Activated T-helper 2 cell treated with anti-CD3 and anti-CD28 coated beads, Interferon-gamma antibody, Interleukin-2, Interleukin-4, amounts not matched to agents 10 μg/mL and 5 μg/mL and 100 μg/mL, durations not matched to agents 14 hours and 24 hours and 36 hours (primary cell): ENCODE results near the gene ZSCAN16. TPM values are rescaled to one million over a fixed set of nuclear protein-coding genes. Genes with fewer than 3 reads are reported as not detected.
"Not testable (repeated sequence)": the region's sequence is repeated elsewhere in the genome, so short reads cannot be mapped to it uniquely, and the experiment has no call there.

Experiments used
- DNase-seq: peaks from one replicate; pipeline ENCODE4 v3.0.0; 2021; ENCODE audit warnings: low spot score
- H3K27ac Mint-ChIP-seq: one replicate; pipeline ENCODE4 v1.8.0; 2021; ENCODE audit warnings: mixed read lengths
- H3K27me3 Mint-ChIP-seq: one replicate; pipeline ENCODE4 v1.8.0; 2021; ENCODE audit warnings: low read depth, mixed read lengths
- H3K36me3 Mint-ChIP-seq: one replicate; pipeline ENCODE4 v1.8.0; 2021; ENCODE audit warnings: low read depth, mixed read lengths
- H3K4me1 Mint-ChIP-seq: one replicate; pipeline ENCODE4 v1.8.0; 2021; ENCODE audit warnings: low read depth, mixed read lengths
- H3K4me3 Mint-ChIP-seq: one replicate; pipeline ENCODE4 v1.8.0; 2021; ENCODE audit warnings: low read depth, mild to moderate bottlenecking, moderate library complexity, mixed read lengths
- H3K9me3 Mint-ChIP-seq: one replicate; pipeline ENCODE4 v1.8.0; 2021; ENCODE audit warnings: mixed read lengths
- intact Hi-C: fragments of 100-400 bp; cut with micrococcal nuclease; formaldehyde crosslinking; loops from one replicate; pipeline ENCODE4 v1.15.1; 2023
- total RNA-seq: library from RNA; stranded (reverse); gene quantifications from 2 replicates; pipeline ENCODE4 v1.2.3, GENCODE V29; 2022

ZSCAN16 gene
- total RNA-seq = 4.0 TPM in 2 replicates

- DNase-seq = peak; percentile 68
- H3K27ac Mint-ChIP-seq = peak within 1 kb of the TSS; percentile 75
- no peaks in the 10 kb centered on the region for H3K9me3 Mint-ChIP-seq
- intact Hi-C loops = loop anchor here (1.0 to 5.0 kb wide), 4 partner anchors 13 to 275 kb away; partner anchors contain the start of genes ZNF165 and ZSCAN12
- no peaks in the 10 kb centered on the region for H3K27me3 Mint-ChIP-seq
- peak within 1 kb of the TSS; percentile 92 for H3K4me3 Mint-ChIP-seq
- H3K4me1 Mint-ChIP-seq = peaks cover 36% of the 10 kb centered on the region
- peaks cover 44% of the 10 kb centered on the region for H3K36me3 Mint-ChIP-seq
These were observed at the start of gene ZSCAN16 for GRCh38 chr6:28124350-28124970. Gene ZSCAN16 (plus strand): TSS chr6:28124609. CDS start chr6:28125444, 835 bp downstream.

DNA sequence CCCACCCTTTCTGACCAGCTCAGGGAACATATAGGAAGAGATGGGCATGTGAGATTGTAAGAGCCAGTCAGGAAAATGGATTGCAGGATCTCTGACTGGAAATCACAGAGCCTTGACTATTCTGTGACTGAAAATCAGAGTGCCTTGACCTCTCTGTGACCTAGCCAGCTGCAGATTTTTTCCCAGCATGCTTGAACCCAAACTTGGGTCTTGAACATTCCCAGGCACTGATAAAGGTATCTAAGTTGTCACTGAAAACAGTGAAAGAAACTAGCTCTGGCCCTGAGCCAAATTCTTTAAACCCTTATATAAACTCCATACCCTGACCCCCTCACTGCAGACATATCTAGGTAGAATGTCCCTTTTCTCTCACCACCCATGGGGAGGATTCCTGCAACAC lies 46.4 kb upstream of the ZSCAN16 start:
- DNase-seq = no peak
- no peaks in the 10 kb centered on the region for H3K9me3 Mint-ChIP-seq
- H3K27ac Mint-ChIP-seq = no peak overlapping the region
- H3K4me1 Mint-ChIP-seq = peaks cover 13% of the 10 kb centered on the region
- no peaks in the 10 kb centered on the region for H3K36me3 Mint-ChIP-seq
- H3K27me3 Mint-ChIP-seq = no peaks in the 10 kb centered on the region
- no peak overlapping the region for H3K4me3 Mint-ChIP-seq
- intact Hi-C loops = no loop called here

GRCh38 chr6:28078836-28079235 lies 45.6 kb upstream of the ZSCAN16 start:
- Mint-ChIP-seq H3K4me3 (peak overlapping the region; percentile 26), H3K36me3 (no peaks in the 10 kb centered on the region), H3K27ac (no peak overlapping the region)

DNA sequence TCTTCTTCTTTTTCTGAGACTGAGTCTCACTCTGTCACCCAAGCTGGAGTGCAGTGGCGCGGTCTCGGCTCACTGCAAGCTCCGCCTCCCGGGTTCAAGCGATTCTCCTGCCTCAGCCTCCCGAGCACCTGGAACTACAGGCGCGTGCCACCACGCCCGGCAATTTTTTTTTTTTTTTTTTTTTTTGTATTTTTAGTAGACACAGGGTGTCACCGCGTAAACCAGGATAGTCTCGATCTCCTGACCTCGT lies 44.1 kb upstream of the ZSCAN16 start, which contains the start of gene ZNF165:
TSS of gene ZNF165 (plus strand) at position 188 of the 250 bp plus-strand sequence. CDS start 4,913 bp downstream, outside the sequence.
- not testable (repeated sequence) for DNase-seq, H3K27me3 Mint-ChIP-seq, H3K36me3 Mint-ChIP-seq, H3K9me3 Mint-ChIP-seq
- Mint-ChIP-seq H3K4me3 (peak within 1 kb of the TSS; percentile 93), H3K4me1 (peaks cover 13% of the 10 kb centered on the region), H3K27ac (peak within 1 kb of the TSS; percentile 93)
- intact Hi-C loops = loop anchor here (5.0 kb wide), 1 partner anchor 42 kb away; the partner anchor contains the start of gene ZSCAN16

More at GRCh38 chr6:28078836-28079235, 45.6 kb upstream of the ZSCAN16 start:
- no peak for DNase-seq
- intact Hi-C loops = no loop called here
- no peaks in the 10 kb centered on the region for H3K27me3 Mint-ChIP-seq
- H3K4me1 Mint-ChIP-seq = peaks cover 13% of the 10 kb centered on the region
- H3K9me3 Mint-ChIP-seq = no peaks in the 10 kb centered on the region

DNA sequence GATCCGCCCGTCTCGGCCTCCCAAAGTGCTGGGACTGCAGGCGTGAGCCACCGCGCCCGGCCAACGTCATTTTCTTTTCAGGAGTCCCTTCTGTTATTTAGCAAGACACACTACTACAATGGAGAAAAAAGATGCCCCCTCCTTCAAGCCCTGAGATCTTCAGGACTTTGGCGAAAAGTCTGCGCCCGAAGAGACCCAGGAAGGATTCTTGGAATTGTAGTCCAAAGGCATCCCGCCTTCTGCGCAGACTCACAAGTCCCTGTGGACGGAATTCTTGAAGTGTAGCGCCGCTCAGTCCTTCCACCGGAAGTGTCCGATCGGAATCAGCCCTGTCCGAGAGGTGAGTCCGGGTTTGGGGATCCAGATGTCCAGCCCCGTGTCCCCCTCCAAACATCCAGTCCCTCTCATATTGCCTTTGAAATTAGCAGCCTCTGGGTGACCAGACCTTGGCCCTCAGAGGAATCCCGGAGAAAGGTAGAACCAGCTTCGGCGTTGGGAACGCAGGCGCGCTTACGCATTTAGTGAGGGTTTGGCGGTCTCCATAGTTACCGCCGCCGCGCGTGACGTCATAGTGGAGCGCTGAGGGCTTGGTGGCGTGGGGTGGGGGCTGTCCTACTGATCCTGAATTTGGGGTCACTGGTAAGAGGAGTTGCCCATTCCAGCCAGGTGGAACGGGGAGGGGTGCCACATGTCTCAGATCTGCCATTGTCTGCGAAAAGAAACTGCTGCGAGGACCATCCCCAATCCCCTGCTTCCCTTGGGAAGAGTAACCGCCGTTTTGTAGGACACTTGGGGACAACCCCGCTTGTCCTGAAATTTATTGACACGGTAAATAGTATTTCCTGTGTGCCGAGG lies 43.6 kb upstream of the ZSCAN16 start:
- H3K4me3 Mint-ChIP-seq = peak overlapping the region; percentile 93
- no peaks in the 10 kb centered on the region for H3K27me3 Mint-ChIP-seq
- DNase-seq = peak; percentile 82
- no peaks in the 10 kb centered on the region for H3K9me3 Mint-ChIP-seq
- H3K4me1 Mint-ChIP-seq = peaks cover 13% of the 10 kb centered on the region
- peak overlapping the region; percentile 93 for H3K27ac Mint-ChIP-seq
- H3K36me3 Mint-ChIP-seq = no peaks in the 10 kb centered on the region
- intact Hi-C loops = loop anchor here (1.0 to 5.0 kb wide), 3 partner anchors 23 to 56 kb away; partner anchors contain the start of gene ZSCAN16

DNA sequence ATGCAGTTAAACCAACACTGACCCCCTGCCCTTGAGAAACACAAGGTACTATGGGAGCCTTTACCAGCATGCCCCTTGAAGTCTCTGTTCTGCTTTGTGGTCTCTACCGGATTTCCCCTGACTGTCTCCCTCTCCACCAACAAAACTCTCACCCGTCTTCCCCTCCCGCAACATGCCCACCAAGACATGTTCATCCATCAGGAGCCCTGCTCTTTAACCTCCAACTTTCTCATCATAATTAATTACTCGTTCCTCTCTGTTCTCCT lies 43.0 kb upstream of the ZSCAN16 start:
- intact Hi-C loops = loop anchor here (1.0 to 5.0 kb wide), 3 partner anchors 23 to 56 kb away; partner anchors contain the start of gene ZSCAN16
- no peak for DNase-seq
- H3K27ac Mint-ChIP-seq = peak overlapping the region; percentile 93
- no peaks in the 10 kb centered on the region for H3K36me3 Mint-ChIP-seq
- H3K4me1 Mint-ChIP-seq = peaks cover 13% of the 10 kb centered on the region
- no peaks in the 10 kb centered on the region for H3K27me3 Mint-ChIP-seq
- peak overlapping the region; percentile 93 for H3K4me3 Mint-ChIP-seq
- no peaks in the 10 kb centered on the region for H3K9me3 Mint-ChIP-seq

- Mint-ChIP-seq H3K27me3 (no peaks in the 10 kb centered on the region), H3K27ac (no peak overlapping the region), H3K4me3 (no peak overlapping the region), H3K9me3 (peaks cover 6% of the 10 kb centered on the region), H3K4me1 (peaks cover 13% of the 10 kb centered on the region), H3K36me3 (peaks cover 5% of the 10 kb centered on the region)
- intact Hi-C loops = loop anchor here (5.0 kb wide), 1 partner anchor 39 kb away; the partner anchor contains the start of gene ZSCAN16
- no peak for DNase-seq
These were observed 41.5 kb upstream of the ZSCAN16 start for GRCh38 chr6:28082939-28083338.

DNA sequence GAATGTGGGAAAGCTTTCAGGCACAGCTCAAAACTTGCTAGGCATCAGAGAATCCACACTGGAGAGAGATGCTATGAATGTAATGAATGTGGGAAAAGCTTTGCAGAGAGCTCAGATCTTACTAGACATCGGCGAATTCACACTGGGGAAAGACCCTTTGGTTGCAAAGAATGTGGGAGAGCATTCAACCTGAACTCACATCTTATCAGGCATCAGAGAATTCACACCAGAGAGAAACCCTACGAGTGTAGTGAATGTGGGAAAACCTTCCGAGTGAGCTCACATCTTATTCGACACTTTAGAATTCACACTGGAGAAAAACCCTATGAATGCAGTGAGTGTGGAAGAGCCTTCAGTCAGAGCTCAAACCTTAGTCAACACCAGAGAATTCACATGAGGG lies 35.4 kb upstream of the ZSCAN16 start:
- Mint-ChIP-seq H3K4me3 (no peak overlapping the region), H3K27me3 (no peaks in the 10 kb centered on the region), H3K9me3 (peaks cover 48% of the 10 kb centered on the region), H3K27ac (no peak overlapping the region), H3K36me3 (peaks cover 29% of the 10 kb centered on the region), H3K4me1 (no peaks in the 10 kb centered on the region)
- intact Hi-C loops = no loop called here
- no peak for DNase-seq

GRCh38 chr6:28090917-28091586 lies 33.4 kb upstream of the ZSCAN16 start:
- intact Hi-C loops = no loop called here
- H3K4me3 Mint-ChIP-seq = no peak overlapping the region
- no peaks in the 10 kb centered on the region for H3K4me1 Mint-ChIP-seq
- no peaks in the 10 kb centered on the region for H3K27me3 Mint-ChIP-seq
- H3K36me3 Mint-ChIP-seq = peaks cover 29% of the 10 kb centered on the region
- no peak overlapping the region for H3K27ac Mint-ChIP-seq
- DNase-seq = no peak
- peaks cover 48% of the 10 kb centered on the region for H3K9me3 Mint-ChIP-seq

- DNase-seq, H3K4me3 Mint-ChIP-seq, H3K36me3 Mint-ChIP-seq, H3K27ac Mint-ChIP-seq, intact Hi-C loops: not testable (repeated sequence)
- peaks cover 25% of the 10 kb centered on the region for H3K27me3 Mint-ChIP-seq
- H3K9me3 Mint-ChIP-seq = peaks cover 22% of the 10 kb centered on the region
- H3K4me1 Mint-ChIP-seq = peaks cover 11% of the 10 kb centered on the region
These were observed 22.2 kb upstream of the ZSCAN16 start for GRCh38 chr6:28102222-28102621.

DNA sequence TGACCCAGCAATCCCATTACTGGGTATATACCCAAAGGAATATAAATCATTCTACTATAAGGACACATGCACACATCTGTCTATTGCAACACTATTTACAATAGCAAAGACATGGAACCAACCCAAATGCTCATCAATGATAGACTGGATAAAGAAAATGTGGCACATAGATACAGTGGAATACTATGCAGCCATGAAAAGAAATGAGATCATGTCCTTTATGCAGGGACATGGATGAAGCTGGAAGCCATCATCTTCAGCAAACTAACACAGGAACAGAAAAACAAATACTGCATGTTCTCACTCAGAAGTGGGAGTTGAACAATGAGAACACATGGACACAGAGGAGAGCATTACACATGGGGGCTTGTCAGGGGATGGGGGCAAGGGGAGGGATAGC lies 21.7 kb upstream of the ZSCAN16 start:
- peaks cover 11% of the 10 kb centered on the region for H3K4me1 Mint-ChIP-seq
- H3K36me3 Mint-ChIP-seq, H3K4me3 Mint-ChIP-seq, intact Hi-C loops, DNase-seq, H3K27ac Mint-ChIP-seq: not testable (repeated sequence)
- peaks cover 22% of the 10 kb centered on the region for H3K9me3 Mint-ChIP-seq
- H3K27me3 Mint-ChIP-seq = peaks cover 25% of the 10 kb centered on the region

- peaks cover 25% of the 10 kb centered on the region for H3K27me3 Mint-ChIP-seq
- peak overlapping the region; percentile 66 for H3K27ac Mint-ChIP-seq
- intact Hi-C loops = loop anchor here (1.0 to 2.0 kb wide), 3 partner anchors 20 to 32 kb away; partner anchors contain the start of gene ZSCAN16
- no peaks in the 10 kb centered on the region for H3K36me3 Mint-ChIP-seq
- DNase-seq = peak; percentile 76
- H3K4me3 Mint-ChIP-seq = peak overlapping the region; percentile 83
- peaks cover 11% of the 10 kb centered on the region for H3K4me1 Mint-ChIP-seq
- peaks cover 18% of the 10 kb centered on the region for H3K9me3 Mint-ChIP-seq
These were observed 19.8 kb upstream of the ZSCAN16 start for GRCh38 chr6:28104392-28105244.
